ENCODE measurements around the gene GORASP2.

The GORASP2 gene

DNA sequence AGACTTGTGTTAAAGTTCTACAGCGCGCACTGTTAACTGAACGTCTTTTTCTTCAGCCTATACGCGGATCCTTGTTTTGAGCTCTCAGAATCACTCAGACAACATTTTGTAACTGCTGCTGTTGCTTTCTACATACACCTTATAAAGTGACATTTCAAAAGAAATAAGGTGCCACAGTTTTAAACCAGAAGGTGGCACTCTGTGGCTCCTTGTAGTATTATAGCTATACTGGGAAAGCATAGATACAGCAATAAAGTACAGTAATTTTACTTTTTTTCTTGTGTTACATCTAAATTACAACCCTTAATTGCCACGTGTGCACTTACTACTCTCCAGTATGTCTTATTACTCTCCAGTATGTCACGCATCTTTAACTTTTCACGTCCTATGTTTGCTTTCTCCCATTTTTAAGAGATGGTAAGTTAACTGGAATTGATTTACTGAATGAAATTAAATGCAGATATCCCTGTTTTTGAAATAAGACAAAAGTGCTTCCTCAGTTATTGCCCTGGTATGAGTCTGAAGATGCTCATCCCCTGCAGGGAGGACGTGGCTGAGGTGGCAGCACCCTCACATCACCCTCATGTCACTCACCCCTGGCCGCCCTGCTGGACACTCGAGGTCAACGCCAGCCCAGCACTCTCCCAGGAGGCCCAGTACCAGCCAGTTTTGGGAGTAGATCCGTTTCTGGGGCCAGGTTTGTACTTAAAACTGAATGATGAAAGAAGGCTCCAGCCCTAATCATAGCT is 37.8 kb downstream of the GORASP2 start:
- no peak for DNase-seq (ENCODE audit: low read depth)

DNA sequence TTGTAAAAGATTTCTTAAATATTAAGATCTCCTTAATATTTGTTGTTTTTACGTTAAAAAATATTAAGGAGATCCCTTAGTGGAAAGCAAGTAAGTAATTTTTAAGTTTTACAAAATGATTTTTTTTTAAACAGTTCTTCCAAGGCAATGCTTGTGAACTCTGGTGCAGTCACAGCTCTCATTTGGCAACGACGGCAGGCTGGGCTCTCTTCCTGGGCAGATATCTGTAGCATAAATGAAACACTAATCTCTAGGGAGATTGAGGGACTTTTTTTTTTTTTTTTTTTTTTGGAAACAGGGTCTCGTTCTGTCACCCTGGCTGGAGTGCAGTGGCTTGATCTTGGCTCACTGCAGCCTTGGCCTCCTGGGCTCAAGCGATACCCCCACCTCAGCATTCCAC is 38.5 kb downstream of the GORASP2 start:
- DNase-seq (ENCODE audit: low read depth): no peak

DNA sequence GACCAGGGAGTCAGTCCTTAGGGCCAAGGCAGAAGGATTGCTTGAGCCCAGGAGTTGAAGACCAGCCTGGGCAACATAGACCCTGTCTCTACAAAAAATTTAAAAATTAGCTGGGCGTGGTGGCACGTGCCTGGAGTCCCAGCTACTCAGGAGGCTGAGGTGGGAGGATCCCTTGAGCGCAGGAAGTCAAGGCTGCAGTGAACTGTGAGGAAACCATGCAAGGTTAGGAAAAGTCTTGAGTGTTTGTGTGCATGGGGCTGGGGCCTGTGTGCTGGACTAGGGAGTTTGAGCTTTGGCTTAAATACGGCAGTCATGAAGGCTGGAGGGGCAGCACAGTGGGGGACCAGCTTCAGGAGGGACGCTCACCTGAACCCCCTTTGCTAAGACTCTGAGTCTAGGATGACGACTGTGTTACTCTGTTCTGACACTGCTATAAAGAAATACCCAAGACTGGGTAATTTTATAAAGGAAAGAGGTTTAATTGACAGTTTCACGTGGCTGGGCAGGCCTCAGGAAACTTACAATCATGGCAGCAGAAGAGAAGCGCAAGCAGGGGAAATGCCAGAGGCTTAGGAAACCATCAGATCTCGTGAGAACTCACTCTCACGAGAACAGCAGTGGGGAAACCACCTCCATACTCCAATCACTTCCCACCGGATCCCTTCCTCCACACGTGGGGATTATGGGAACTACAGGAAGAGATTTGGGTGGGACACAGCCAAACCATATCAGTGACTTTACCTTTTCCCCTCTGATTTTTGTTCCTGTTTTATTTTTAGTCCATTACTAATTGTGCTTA is 39.4 kb downstream of the GORASP2 start:
- no peak for DNase-seq (ENCODE audit: low read depth)

GRCh38 chr2:170969030-170969429 is 40.0 kb downstream of the GORASP2 start:
- DNase-seq (ENCODE audit: low read depth): no peak

GRCh38 chr2:170969872-170970496 is 40.9 kb downstream of the GORASP2 start:
- DNase-seq (ENCODE audit: low read depth): no peak

GRCh38 chr2:170971071-170971470 is 42.0 kb downstream of the GORASP2 start:
- no peak for DNase-seq (ENCODE audit: low read depth)

DNA sequence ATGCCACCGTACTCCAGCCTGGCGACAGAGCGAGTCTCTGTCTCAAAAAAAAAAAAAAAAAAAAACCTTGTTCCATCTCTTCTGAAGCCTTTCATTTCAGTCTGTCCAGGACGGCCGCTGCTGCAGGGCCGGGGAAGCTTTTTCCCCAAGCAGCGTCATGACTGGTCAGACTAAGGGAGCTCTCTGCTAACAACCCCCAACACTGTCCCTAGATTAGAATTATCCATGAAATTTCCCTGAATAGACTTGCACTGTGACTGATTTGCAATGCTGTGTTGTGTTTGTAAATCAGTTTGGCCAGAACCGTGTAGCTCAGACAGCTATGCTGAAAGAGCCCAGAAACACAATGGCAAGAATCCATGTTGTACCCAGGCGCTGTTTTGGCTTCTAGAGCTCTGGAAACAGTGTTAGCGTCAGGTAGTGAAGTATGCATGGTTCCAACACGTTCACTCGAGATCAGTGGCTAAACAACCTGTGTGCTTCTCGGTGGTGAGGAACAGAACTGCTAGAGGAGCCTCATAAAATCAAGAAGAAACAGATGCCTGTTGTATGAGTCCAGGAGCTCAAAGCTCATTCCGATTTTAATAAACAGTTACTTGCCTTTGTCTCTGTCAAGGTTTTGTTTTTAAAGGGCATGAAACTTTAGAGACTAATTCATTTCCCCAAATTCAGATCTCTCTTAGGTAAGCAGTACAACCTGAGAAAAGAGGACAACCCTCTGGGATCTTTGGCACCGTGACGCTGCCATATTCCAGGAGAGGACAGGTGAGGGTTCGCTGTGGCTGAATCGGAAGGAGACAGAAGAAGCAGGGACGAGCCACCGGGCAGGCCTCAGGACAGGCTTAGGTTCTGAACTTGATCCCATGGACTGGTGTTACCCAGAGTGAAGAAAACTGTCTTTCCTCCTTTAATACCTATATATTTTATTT is 43.5 kb downstream of the GORASP2 start:
- DNase-seq (ENCODE audit: low read depth): no peak

DNA sequence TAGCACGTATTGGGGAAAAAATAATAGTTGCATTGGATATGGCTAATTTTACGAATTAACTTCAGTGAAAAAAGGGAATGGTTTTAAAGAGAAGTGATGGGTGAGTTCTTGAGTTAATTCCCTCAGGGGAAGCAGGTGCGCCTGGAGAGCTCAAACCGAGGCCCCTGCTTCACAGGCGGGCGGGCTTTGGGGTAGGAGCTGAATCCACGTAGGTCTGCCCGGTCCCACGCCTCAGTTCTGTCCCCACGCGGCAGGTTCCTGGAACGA is 44.1 kb downstream of the GORASP2 start:
- no peak for DNase-seq (ENCODE audit: low read depth)

GRCh38 chr2:170973492-170974303 is 44.6 kb downstream of the GORASP2 start:
- DNase-seq (ENCODE audit: low read depth): peak; percentile 65

DNA sequence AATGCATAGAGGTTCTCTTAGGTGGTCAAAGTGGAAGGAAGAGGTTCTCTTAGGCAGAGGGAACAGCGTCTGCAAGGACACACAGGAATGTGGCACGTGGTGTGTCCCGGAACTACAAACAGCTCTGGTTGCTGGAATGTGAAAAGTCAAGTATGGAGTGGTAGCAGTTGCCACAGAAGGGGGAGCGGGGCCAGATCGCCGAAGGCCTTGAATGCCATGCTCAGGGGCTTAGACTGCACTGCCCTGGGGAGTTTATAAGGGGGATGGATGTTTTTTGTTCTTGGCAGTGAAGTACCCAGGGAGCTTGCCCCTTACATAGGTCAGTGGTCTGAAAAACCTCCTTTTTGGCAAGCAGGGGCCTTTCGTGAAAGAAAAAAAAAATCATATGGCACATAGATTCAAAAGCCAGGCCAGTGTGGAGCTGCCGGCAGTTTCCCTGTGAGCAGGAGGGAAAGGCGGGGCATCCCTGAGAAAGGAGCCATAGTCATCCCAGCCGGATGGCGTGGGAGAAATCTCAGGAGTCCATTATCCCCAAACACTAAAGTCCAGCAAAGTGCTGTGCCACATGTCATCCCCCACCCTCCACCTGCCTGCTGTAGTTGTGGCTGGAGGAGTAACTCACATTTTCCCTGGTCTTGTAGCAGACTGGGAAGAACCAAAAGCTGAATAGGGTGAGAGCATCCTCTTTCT is 45.4 kb downstream of the GORASP2 start:
- peak; percentile 36 for DNase-seq (ENCODE audit: low read depth)

- no peak for DNase-seq (ENCODE audit: low read depth)
Measured at GRCh38 chr2:170975127-170975942, 46.3 kb downstream of the GORASP2 start.

- DNase-seq (ENCODE audit: low read depth): no peak
Measured at GRCh38 chr2:170975943-170976270, 46.9 kb downstream of the GORASP2 start.

GRCh38 chr2:170984079-170984478 is 55.0 kb downstream of the GORASP2 start:
- DNase-seq (ENCODE audit: low read depth): no peak

GRCh38 chr2:170985407-170985806 is 56.4 kb downstream of the GORASP2 start:
- no peak for DNase-seq (ENCODE audit: low read depth)

DNA sequence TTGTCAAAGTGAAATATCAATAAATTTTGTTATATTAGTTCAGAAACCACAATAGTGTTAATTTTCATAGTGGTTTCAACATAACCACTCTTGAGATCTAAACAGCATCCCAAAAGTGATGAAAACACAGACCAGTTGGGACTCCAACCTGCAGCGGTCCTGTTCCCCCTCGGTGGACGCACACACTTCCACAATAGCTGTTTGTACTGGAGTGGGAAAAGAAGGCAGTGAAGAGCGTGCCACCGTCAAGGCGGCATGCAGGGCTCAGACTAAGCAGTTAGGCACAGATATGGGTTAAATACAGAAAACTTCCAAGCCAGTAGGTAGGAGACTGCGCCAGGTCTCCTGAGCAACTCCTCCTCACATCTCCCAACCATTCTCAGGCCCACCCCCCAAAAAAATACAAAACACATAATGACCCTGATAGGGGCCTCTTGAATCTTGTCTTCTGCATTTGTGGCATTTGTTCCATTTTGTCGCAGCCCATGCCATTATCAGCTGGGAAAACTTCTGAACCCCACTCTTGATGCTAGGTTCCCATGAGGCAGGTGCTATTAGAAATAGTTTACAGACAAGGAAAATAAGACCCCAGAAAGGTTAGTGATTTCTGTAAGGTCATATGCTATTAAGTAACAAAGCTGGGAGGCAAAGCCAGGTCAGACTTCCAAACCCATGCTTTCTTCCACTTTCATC is 57.7 kb downstream of the GORASP2 start:
- DNase-seq (ENCODE audit: low read depth): no peak

GRCh38 chr2:170991398-170992182 is 62.5 kb downstream of the GORASP2 start:
- no peak for DNase-seq (ENCODE audit: low read depth)

DNA sequence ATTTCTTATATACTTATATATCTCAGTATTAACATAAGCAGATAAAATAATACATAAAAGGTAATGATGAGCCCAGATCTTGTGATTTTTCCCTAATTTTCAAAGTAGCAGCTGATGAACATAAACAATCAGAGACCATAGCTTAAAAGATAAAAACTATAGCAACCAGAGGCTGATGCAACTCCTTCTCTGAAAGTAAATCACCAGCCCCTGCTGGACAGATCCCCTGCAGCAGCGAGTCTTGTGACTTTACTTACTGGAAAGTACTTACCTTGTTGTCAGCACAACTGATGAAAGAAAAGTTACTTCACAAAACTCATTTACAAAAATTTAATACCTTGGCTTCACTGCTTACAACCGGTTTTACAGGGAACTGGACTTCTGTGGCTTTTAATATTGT is 67.3 kb downstream of the GORASP2 start:
- no peak for DNase-seq (ENCODE audit: low read depth)

DNA sequence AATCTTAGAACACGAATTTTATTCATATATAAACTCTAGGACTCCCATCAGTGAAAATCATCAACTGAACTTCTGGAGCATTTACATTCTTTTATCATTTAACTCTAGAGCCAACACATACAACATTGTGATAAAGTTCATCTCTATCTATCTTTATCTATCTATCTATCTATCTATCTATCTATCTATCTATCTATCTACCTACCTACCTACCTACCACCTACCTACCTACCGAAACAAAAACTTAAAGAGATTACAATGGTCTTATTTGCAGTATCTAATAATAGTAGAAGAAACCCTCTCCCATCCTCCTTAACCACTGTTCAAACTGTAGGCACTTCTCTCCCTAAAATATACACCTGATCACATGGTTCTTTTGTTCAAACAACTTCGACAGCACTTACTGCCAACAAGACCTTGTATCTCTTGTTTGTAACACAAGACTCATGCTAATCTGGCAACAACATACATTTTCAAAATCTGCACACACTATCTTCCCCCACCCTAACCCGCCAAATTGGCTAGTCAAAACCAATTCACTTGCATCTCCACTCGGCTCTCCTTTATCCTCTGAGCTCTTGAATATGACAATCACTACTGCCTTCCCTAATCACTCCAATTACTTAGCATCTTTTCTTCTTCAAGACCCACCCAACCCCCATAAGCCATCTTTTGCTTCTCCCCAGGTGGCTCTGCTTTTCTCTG is 69.0 kb downstream of the GORASP2 start:
- no peak for DNase-seq (ENCODE audit: low read depth)
